Measurements from ENCODE around the gene PCSK5.

The PCSK5 gene

DNA sequence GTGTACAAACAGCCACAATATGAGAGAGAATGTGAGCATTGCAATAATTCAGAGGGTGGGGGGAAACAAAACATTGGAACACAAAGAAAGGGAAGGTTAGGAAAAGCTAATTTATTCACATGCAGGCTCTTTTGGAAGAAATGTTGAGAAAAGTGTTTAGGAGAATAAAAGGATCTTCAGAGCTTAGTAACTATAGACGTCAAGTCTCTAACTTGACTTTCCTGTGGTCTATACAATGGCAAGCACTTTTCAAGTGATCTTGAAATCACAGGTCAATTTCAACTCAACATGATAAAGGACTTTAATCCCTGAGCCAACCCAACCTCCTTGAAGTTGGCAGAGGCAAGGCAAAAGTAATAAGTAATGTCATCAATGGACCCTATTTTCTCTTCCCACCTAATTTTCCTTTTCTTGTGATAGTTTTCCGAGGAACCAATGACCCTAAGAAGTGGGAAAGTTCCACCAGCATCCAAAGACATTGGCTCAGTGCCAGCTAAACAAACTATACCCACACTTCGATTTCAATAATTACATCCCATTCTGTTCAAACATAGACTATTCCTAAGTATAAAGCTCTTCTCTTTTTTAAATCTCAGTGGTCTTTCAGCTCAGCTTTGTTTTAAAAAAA lies 480.0 kb downstream of the PCSK5 start:
- no peak for DNase-seq

GRCh38 chr9:76371901-76372300 lies 481.4 kb downstream of the PCSK5 start:
- DNase-seq, result no peak

GRCh38 chr9:76372336-76372735 lies 481.9 kb downstream of the PCSK5 start:
- no peak for DNase-seq

DNA sequence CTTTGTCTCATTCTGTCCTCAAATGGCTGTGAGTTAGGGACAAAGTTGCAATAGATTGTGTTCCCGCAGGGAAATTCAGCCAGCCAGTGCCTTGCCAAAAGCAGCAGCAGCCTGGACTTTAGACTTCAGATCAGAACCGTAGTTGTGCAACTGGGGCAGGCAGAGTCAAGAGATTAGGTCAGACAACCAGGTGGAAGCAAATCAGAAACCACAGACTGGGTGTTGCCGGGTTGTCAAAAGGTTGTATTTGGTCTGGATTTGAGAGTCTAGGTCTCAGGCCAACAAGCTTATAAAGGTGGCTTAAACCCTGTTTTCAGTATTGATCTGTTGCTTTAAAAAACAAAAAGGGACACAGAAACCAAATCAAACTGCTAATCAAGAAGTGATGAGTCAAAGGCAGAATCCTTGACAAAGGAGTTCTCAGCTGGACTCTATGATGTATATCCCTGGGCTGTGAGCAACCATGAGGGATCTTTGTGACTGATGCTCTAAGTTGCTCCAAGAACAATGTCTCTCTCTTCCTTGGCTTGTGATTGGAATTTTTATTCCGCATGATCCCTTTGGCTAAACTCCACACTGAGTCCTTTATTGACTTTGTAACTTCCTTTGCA lies 482.8 kb downstream of the PCSK5 start:
- no peak for DNase-seq

DNA sequence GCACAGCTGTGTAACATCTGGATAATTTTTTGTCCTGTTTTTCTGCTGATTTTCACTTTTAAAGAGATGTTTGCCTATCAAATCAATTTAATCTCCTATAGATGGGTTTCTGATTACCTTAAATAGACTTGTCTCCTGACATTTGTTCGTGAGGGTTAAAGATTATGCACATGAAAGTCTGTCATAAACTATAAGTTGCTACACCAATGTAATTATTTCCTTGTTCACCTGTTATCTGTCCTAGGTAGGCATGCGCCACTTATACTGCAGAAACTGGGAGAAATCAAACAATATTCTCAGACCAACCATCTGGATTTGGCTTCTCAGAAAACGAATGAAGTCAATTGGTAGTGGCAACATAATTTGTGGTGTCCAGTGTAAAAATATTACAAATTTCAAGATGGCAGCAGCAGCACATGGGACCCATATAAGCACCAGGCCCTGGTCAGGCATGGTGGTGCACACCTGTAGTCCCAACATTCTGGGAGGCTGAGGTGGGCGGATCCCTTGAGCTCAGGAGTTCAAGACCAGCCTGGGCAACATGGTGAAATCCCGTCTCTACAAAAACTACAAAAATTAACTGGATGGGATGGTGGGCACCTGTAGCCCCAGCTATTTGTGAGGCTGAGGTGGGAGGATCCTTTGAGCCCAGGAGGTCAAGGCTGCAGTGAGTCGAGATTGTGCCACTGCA lies 483.5 kb downstream of the PCSK5 start:
- DNase-seq, result no peak

DNA sequence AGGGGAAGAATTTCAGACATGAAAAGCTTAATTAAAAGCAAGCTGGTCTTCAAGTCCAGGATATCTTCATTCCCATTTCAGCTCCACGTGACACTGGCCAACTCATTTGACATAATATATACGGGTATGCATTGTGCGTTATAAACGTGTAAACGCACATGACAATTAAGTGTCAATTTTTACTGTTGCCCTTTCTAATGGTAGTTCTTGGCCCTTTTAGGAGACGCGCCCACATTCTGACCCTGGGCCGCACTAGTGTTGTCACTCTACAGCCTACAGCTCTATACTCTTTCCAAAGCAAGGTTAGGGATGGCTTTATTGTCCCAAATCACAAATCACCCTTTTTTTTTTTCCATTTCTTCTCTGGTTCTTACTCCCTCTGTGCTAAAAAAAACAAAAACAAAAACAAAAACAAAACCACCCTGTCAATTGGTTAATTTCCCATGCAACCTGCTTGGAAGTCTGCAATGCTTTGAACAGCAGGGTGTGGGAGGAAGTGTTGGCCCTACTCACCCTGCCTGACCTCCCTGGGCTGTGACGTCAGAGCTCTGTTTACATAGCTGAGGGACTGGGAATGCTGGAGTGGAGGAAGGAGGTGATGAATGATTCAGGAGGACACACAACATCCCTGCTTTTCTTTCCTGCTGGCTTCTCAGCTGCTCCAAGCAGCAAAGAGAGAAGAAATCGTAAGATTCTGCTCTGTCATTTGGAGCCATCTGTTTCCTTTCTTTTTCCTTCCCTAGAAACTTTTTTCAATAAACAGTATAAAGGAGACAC lies 484.5 kb downstream of the PCSK5 start:
- DNase-seq, result no peak

- DNase-seq, result no peak
These were observed 487.3 kb downstream of the PCSK5 start for GRCh38 chr9:76377791-76378190.

- no peak for DNase-seq
These were observed 488.0 kb downstream of the PCSK5 start for GRCh38 chr9:76378367-76379073.

DNA sequence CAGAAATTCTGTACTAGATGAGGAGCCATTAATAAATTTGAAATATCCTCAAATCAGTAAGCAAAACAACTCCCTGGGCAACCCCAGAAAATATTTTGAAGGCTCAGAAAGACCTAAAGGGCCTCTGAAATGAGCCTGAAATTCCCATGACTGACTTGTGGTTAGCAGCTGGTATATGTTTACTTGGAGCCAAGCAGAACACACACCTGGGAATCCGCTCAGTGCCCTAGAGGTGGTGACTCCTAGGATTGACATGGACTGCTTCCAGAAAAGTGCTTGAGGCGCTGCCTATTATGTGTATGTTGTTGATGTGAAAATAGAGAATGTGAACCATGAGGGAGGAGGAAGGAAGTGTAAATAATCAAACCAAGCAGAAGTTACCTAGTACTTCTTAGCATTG lies 489.0 kb downstream of the PCSK5 start:
- DNase-seq, result no peak

DNA sequence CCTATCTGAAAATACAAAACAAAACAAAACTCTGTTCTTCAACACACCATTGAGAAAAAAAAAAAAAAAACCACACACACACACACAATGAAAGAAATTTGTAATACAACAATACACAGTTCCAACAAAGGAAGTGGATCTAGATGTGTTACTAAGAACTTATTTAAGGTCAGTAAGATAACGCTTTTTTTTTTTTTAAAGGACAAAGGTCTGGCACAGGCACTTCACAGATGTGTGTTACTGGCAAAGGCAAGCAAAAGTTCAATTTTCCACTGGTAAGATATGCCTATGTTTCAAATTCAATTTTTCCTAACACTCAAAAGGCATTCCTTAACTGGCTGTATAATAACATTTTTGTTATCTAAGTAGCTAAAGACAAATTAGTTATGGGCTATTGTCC lies 500.2 kb downstream of the PCSK5 start:
- DNase-seq, result no peak

DNA sequence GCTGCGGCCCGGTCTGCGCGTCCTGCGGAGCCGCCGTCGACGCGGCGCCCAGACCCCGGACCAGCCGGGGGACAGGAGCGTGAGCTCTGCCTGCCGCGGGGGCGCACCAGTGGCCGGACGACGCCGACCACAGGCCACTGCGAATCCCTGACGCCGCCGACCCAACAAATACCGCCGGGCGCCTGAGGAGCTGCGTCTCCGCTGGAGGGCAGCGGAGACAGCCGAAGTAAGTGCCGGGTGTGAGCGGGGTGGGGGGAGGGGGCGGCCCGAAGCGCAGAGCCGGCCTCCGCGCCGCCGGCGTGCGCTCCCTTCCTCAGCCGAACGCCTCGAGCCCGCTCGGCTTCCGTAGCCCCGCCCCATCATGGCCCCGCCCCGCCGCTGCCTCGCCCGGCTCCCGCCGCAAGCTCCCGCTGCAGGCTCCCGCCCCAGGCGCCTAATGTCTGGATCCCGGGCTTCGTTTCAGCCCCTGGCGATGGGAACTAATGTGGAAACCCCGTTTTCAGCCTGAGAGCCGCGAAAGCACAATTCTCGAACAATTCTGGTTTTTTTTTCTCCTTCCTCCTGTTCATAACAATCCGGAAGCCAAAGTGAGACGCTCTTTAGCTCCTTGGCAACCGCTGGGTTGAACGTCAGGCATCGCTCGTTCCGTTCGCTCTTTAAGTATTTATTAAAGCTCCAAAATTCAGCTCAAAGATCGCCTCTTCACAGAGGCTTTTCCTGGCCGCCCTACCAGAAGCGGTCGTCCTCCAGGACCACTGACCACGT lies 503.9 kb downstream of the PCSK5 start, which contains the start of gene RFK:
Gene RFK (minus strand): TSS at position 232 of the 765 bp plus-strand sequence. CDS start 255 bp downstream, outside the sequence.
- DNase-seq, result peak; percentile 95 to 96

GRCh38 chr9:76394960-76395252 lies 504.4 kb downstream of the PCSK5 start:
- no peak for DNase-seq

DNA sequence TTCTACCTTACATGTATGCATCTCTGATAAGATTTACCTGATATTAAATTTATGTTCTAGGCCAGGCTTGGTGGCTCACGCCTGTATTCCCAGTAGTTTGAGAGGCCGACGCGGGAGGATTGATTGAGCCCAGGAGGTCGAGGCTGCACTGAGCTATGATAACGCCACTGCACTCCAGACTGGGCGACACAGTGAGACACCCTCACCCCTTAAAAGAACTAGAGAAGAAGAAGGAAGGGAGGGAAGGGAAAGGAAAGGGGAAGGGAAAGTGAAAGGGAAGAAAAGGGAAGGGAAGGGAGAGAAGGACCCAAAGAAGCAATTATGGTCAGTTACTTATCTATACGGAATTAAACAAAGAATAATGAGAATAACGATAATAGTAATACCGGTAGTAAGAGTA lies 504.9 kb downstream of the PCSK5 start:
- no peak for DNase-seq

- no peak for DNase-seq
These were observed 505.7 kb downstream of the PCSK5 start for GRCh38 chr9:76396144-76396543.

GRCh38 chr9:76396597-76396996 lies 506.1 kb downstream of the PCSK5 start:
- no peak for DNase-seq

GRCh38 chr9:76399856-76400255 lies 509.4 kb downstream of the PCSK5 start:
- DNase-seq, result no peak

DNA sequence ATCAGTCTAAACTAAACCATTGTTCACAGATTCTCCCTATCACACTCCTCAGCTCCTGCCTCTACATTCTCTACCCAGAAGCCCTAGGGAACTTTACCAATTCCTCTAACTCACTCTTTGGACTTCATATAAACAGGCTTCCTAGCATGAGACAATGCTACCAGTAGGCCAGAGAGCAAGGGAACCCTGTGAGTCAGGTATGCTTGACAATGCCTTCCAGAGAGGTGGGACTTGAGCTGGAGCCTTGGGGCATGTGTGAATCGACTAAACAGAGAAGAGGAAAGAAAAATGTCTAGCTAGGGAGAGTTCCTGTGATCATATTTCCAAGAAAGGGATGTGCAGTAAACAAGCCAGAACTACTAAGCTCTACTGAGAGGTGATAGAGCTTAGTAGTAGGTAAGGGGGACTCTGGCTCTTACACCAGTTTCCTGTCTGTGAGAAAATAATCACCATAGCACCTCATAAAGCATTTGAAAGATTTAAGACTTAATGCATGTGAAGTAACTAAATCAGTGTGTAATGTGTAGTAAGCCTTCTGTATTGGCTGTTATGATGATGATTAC lies 510.1 kb downstream of the PCSK5 start:
- no peak for DNase-seq

GRCh38 chr9:76401176-76401575 lies 510.7 kb downstream of the PCSK5 start:
- DNase-seq, result no peak

DNA sequence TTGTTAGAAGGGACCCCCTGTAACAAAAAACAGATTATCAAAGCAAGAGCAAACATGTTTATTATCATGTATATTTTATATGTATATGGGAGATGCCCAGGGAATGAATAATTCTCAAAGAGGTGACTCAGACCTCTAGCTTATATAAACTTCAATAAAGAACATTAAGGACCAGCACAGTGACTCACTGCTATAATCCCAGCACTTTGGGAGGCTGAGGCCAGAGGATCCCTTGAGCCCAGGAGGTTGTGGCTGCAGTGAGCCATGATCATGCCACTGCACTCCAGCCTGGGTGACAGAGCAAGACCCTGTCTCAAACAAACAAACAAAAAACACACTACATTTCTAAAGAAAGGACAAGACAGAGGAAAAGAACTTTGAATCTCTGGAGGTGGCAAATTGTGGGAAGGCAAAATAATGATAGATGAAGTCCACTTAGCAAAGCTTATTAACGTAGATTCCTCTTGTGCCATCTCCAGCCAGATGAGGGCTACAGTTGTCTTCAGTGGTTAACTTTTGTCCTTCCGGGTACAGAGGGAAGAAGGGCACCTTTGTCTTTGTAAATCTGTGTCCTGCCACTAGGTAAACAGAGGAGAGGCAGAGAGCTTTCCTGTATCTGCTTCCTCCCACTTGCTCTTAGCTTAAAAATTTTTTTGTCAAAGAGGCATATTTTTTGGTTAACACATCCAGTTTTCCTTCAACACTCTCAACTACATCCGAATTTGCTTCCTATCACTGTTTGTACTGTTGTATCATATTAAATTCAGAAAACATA lies 511.3 kb downstream of the PCSK5 start:
- no peak for DNase-seq

DNA sequence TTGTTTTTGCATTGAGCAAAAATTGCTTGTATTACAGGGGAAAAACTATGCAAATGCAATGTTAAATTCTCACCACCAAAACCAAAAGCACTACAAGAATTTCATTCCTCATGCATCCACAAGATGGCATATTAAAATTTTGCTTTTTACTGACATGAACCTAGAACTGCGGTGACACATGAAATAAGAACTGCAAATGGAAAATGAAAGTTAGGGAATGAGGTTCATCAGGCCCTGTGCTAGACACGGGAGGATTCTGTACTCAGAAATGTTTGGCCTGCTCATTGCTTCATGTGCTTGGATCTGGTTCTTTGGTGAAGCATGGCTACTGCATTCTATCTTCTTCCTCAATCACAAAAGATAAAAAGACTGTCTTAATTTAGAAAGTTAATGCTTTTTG lies 512.9 kb downstream of the PCSK5 start:
- no peak for DNase-seq

GRCh38 chr9:76404401-76404800 lies 513.9 kb downstream of the PCSK5 start:
- no peak for DNase-seq
